H9 (cell line): ENCODE results near the gene CWC27. TPM values are rescaled to one million over a fixed set of nuclear protein-coding genes. Genes with fewer than 3 reads are reported as not detected.

Experiments used
- DNase-seq: peaks from one replicate; pipeline ENCODE4 v3.0.0-alpha.2; 2017
- H2AFZ ChIP-seq: one replicate; pipeline ENCODE4 v1.6.1; 2013; ENCODE audit warnings: mild to moderate bottlenecking, low read length, control low read depth, moderate library complexity
- H2AK5ac ChIP-seq: 2 replicates; pipeline ENCODE4 v1.6.1; 2013; ENCODE audit warnings: low read length, control low read depth, mixed read lengths; ENCODE audit not compliant: insufficient read length
- H2BK120ac ChIP-seq: one replicate; pipeline ENCODE4 v1.6.1; 2013; ENCODE audit warnings: low read depth, mild to moderate bottlenecking, low read length, control low read depth, inconsistent platforms; ENCODE audit not compliant: poor library complexity, severe bottlenecking
- H2BK12ac ChIP-seq: 2 replicates; pipeline ENCODE4 v1.6.1; 2013; ENCODE audit warnings: low read length, control low read depth, mixed read lengths, low read depth; ENCODE audit not compliant: insufficient read length
- H2BK15ac ChIP-seq: 2 replicates; pipeline ENCODE4 v1.6.1; 2013; ENCODE audit warnings: low read depth, low read length, control low read depth
- H2BK20ac ChIP-seq: one replicate; pipeline ENCODE4 v1.6.1; 2013; ENCODE audit warnings: low read depth, mild to moderate bottlenecking, low read length, control low read depth, inconsistent platforms; ENCODE audit not compliant: poor library complexity, severe bottlenecking
- H2BK5ac ChIP-seq: 2 replicates; pipeline ENCODE4 v1.6.1; 2013; ENCODE audit warnings: low read length, control low read depth, mixed read lengths; ENCODE audit not compliant: insufficient read length
- H3K14ac ChIP-seq: 2 replicates; pipeline ENCODE4 v1.6.1; 2013; ENCODE audit warnings: low read length, control low read depth; ENCODE audit not compliant: insufficient read depth
- H3K18ac ChIP-seq: 2 replicates; pipeline ENCODE4 v1.6.1; 2013; ENCODE audit warnings: low read depth, mild to moderate bottlenecking, mixed read lengths, low read length, control low read depth; ENCODE audit not compliant: insufficient read length
- H3K23ac ChIP-seq: 2 replicates; pipeline ENCODE4 v1.6.1; 2013; ENCODE audit warnings: low read length, control low read depth, mixed read lengths, low read depth; ENCODE audit not compliant: insufficient read length
- H3K23me2 ChIP-seq: 2 replicates; pipeline ENCODE4 v1.6.1; 2013; ENCODE audit warnings: low read depth, mild to moderate bottlenecking, mixed read lengths, low read length, control low read depth; ENCODE audit not compliant: insufficient read length, poor library complexity, severe bottlenecking
- H3K27ac ChIP-seq: 2 replicates; pipeline ENCODE4 v1.5.1; 2013; ENCODE audit warnings: low read length, control low read depth, mixed read lengths, low read depth; ENCODE audit not compliant: insufficient read length
- H3K27me3 ChIP-seq: 2 replicates; pipeline ENCODE4 v1.6.1; 2013; ENCODE audit warnings: low read length, control low read depth, inconsistent platforms; ENCODE audit not compliant: insufficient read depth
- H3K4ac ChIP-seq: 2 replicates; pipeline ENCODE4 v1.6.1; 2013; ENCODE audit warnings: low read depth, mild to moderate bottlenecking, control low read depth, inconsistent platforms, low read length, moderate library complexity
- H3K4me1 ChIP-seq: 2 replicates; pipeline ENCODE4 v1.6.1; 2013; ENCODE audit warnings: low read length, control low read depth, inconsistent platforms; ENCODE audit not compliant: insufficient read depth
- H3K4me2 ChIP-seq: 2 replicates; pipeline ENCODE4 v1.6.1; 2013; ENCODE audit warnings: low read length, control low read depth, mixed read lengths; ENCODE audit not compliant: insufficient read length, insufficient read depth
- H3K56ac ChIP-seq: 2 replicates; pipeline ENCODE4 v1.6.1; 2013; ENCODE audit warnings: low read depth, mild to moderate bottlenecking, mixed read lengths, low read length, control low read depth; ENCODE audit not compliant: insufficient read length
- H3K79me1 ChIP-seq: 2 replicates; pipeline ENCODE4 v1.6.1; 2013; ENCODE audit warnings: low read depth, mild to moderate bottlenecking, moderate library complexity, low read length, control low read depth, inconsistent platforms; ENCODE audit not compliant: insufficient read depth, poor library complexity, severe bottlenecking
- H3K79me2 ChIP-seq: 2 replicates; pipeline ENCODE4 v1.6.1; 2013; ENCODE audit warnings: low read length, control low read depth, inconsistent platforms; ENCODE audit not compliant: insufficient read depth
- H3K9ac ChIP-seq: 2 replicates; pipeline ENCODE4 v1.6.1; 2013; ENCODE audit warnings: low read length, control low read depth, mixed read lengths; ENCODE audit not compliant: insufficient read length; ENCODE audit errors: extremely low read depth
- H3K9me3 ChIP-seq: one replicate; pipeline ENCODE4 v1.6.1; 2013; ENCODE audit warnings: low read depth, low read length, inconsistent platforms; ENCODE audit not compliant: control insufficient read depth
- H3T11ph ChIP-seq: one replicate; pipeline ENCODE4 v1.6.1; 2013; ENCODE audit warnings: mild to moderate bottlenecking, low read length, control low read depth, inconsistent platforms
- H4K20me1 ChIP-seq: one replicate; pipeline ENCODE4 v1.6.1; 2013; ENCODE audit not compliant: control insufficient read depth, insufficient read length, insufficient read depth
- H4K5ac ChIP-seq: 2 replicates; pipeline ENCODE4 v1.6.1; 2013; ENCODE audit warnings: low read depth, mild to moderate bottlenecking, mixed read lengths, low read length, control low read depth; ENCODE audit not compliant: insufficient read length
- H4K8ac ChIP-seq: replicated peaks from 2 replicates; pipeline ENCODE4 v1.6.1; 2013; ENCODE audit warnings: low read length, control low read depth, mixed read lengths, low read depth; ENCODE audit not compliant: insufficient read length
- H4K91ac ChIP-seq: 2 replicates; pipeline ENCODE4 v1.6.1; 2013; ENCODE audit warnings: low read depth, mild to moderate bottlenecking, moderate library complexity, mixed read lengths, low read length, control low read depth; ENCODE audit not compliant: insufficient read length
- H3K27ac Mint-ChIP-seq, 3 experiments: 2 replicates in 2 of 3; 3 replicates in 1 of 3; pipeline ENCODE4 v1.8.0; 2020 to 2021; ENCODE audit warnings: mixed read lengths in 3 of 3, mild to moderate bottlenecking in 1 of 3, moderate library complexity in 1 of 3
- H3K27me3 Mint-ChIP-seq: 2 replicates; pipeline ENCODE4 v1.8.0; 2021; ENCODE audit warnings: low read depth, mild to moderate bottlenecking, moderate library complexity, mixed read lengths
- H3K36me3 Mint-ChIP-seq, 3 experiments: 2 replicates in 2 of 3; 3 replicates in 1 of 3; pipeline ENCODE4 v1.8.0; 2020 to 2021; ENCODE audit warnings: low read depth in 3 of 3, mixed read lengths in 3 of 3; ENCODE audit not compliant: insufficient read depth in 1 of 3
- H3K4me1 Mint-ChIP-seq, 2 experiments: 2 replicates each; pipeline ENCODE4 v1.8.0; 2020; ENCODE audit warnings: mixed read lengths in 2 of 2
- H3K4me3 Mint-ChIP-seq, 2 experiments: 2 replicates in 1 of 2; 3 replicates in 1 of 2; pipeline ENCODE4 v1.8.0; 2020 to 2021; ENCODE audit warnings: mild to moderate bottlenecking in 2 of 2, mixed read lengths in 2 of 2, moderate library complexity in 1 of 2
- H3K9me3 Mint-ChIP-seq, 2 experiments: 2 replicates in 1 of 2; 3 replicates in 1 of 2; pipeline ENCODE4 v1.8.0; 2020; ENCODE audit warnings: mild to moderate bottlenecking in 2 of 2, mixed read lengths in 2 of 2, moderate library complexity in 1 of 2
- CTCF ChIP-seq: fragments of 200-600 bp; sonication (generic); conservative IDR thresholded peaks from 3 replicates; pipeline ENCODE4 v1.8.0; 2021; ENCODE audit warnings: antibody characterized with exemption, mild to moderate bottlenecking
- WGBS: extraction: QIAGEN DNeasy Blood & Tissue Kit; methylation state at CpG from one replicate; pipeline ENCODE4 v1.1.7; 2013; ENCODE audit warnings: missing lambda C conversion rate, low lambda C conversion rate, mixed read lengths; ENCODE audit not compliant: insufficient read length; ENCODE audit errors: extremely low coverage; 5-methylcytosine and 5-hydroxymethylcytosine counted together
- total RNA-seq: library from RNA; stranded (reverse); gene quantifications from 2 replicates; pipeline ENCODE4 v1.2.1, GENCODE V29; 2021

The CWC27 gene
- total RNA-seq, 1 experiment from 2014 or later, result 41.9 TPM

- H3K23ac ChIP-seq, result no peak overlapping the region
- H3K4ac ChIP-seq, result no peak overlapping the region
- no peak overlapping the region for H3K27ac ChIP-seq
- no peak overlapping the region for H3K18ac ChIP-seq
- no CpG with 5 or more reads among the region's 1 CpG for WGBS
- no peak overlapping the region for H2BK120ac ChIP-seq
- H4K20me1 ChIP-seq, result no peaks in the 10 kb centered on the region
- H3K79me1 ChIP-seq, result no peaks in the 10 kb centered on the region
- Mint-ChIP-seq H3K4me1 (peaks cover 6 to 9% of the 10 kb centered on the region in 2 experiments), H3K36me3 (no peaks in the 10 kb centered on the region), H3K27me3 (no peaks in the 10 kb centered on the region), H3K4me3 (no peak overlapping the region), H3K27ac (no peak overlapping the region), H3K9me3 (no peaks in the 10 kb centered on the region)
- H2BK15ac ChIP-seq, result no peak overlapping the region
- H2AFZ ChIP-seq, result no peak overlapping the region
- H3K14ac ChIP-seq, result no peak overlapping the region
- TF ChIP-seq CTCF, result no peak
- H3K56ac ChIP-seq, result no peak overlapping the region
- no peak overlapping the region for H4K8ac ChIP-seq
- no peaks in the 10 kb centered on the region for H3K23me2 ChIP-seq
- no peak for DNase-seq
- H4K5ac ChIP-seq, result no peak overlapping the region
- H2AK5ac ChIP-seq, result no peak overlapping the region
- no peaks in the 10 kb centered on the region for H3K27me3 ChIP-seq
- no peaks in the 10 kb centered on the region for H3K9me3 ChIP-seq
- no peaks in the 10 kb centered on the region for H3K4me1 ChIP-seq
- H2BK12ac ChIP-seq, result no peak overlapping the region
- H3K9ac ChIP-seq, result no peak overlapping the region
- H3K79me2 ChIP-seq, result no peaks in the 10 kb centered on the region
- H2BK5ac ChIP-seq, result no peak overlapping the region
- H3K4me2 ChIP-seq, result no peak overlapping the region
- no peak overlapping the region for H3T11ph ChIP-seq
- no peak overlapping the region for H4K91ac ChIP-seq
- no peak overlapping the region for H2BK20ac ChIP-seq
Observed at GRCh38 chr5:65024681-65025080, 256.0 kb downstream of the CWC27 start.
